NCI-H2029 treated with DMSO at 0.1 percent for 48 hours (cell line): ENCODE data around the gene WWOX.

Source experiments
- DNase-seq: peaks from one replicate; lab custom pipeline; 2025; lab: John Stamatoyannopoulos, UW

WWOX gene

GRCh38 chr16:78362524-78363135, 263.2 kb downstream of the WWOX start:
- no peak for DNase-seq

GRCh38 chr16:78363843-78364555, 264.5 kb downstream of the WWOX start:
- DNase-seq, result no peak

GRCh38 chr16:78364556-78364880, 265.1 kb downstream of the WWOX start:
- DNase-seq, result no peak

- DNase-seq, result no peak
Measured at GRCh38 chr16:78365366-78365765, 265.9 kb downstream of the WWOX start.

- no peak for DNase-seq
Measured at GRCh38 chr16:78368121-78369102, 269.0 kb downstream of the WWOX start.

GRCh38 chr16:78372277-78372676, 272.8 kb downstream of the WWOX start:
- DNase-seq, result no peak

- DNase-seq, result no peak
Measured at GRCh38 chr16:78375055-78375679, 275.7 kb downstream of the WWOX start.

GRCh38 chr16:78376452-78376851, 277.0 kb downstream of the WWOX start:
- DNase-seq, result no peak

- DNase-seq, result no peak
Measured at GRCh38 chr16:78377312-78377711, 277.9 kb downstream of the WWOX start.

GRCh38 chr16:78381060-78381459, 281.6 kb downstream of the WWOX start:
- no peak for DNase-seq

- DNase-seq, result no peak
Measured at GRCh38 chr16:78383118-78383517, 283.7 kb downstream of the WWOX start.

GRCh38 chr16:78385086-78385805, 285.8 kb downstream of the WWOX start:
- DNase-seq, result no peak

GRCh38 chr16:78386557-78387324, 287.3 kb downstream of the WWOX start:
- no peak for DNase-seq

- no peak for DNase-seq
Measured at GRCh38 chr16:78389009-78389498, 289.6 kb downstream of the WWOX start.

- no peak for DNase-seq
Measured at GRCh38 chr16:78390092-78390491, 290.6 kb downstream of the WWOX start.

GRCh38 chr16:78390508-78391324, 291.3 kb downstream of the WWOX start:
- no peak for DNase-seq

- no peak for DNase-seq
Measured at GRCh38 chr16:78392585-78393195, 293.2 kb downstream of the WWOX start.

- no peak for DNase-seq
Measured at GRCh38 chr16:78395035-78395434, 295.6 kb downstream of the WWOX start.

- DNase-seq, result no peak
Measured at GRCh38 chr16:78396046-78396445, 296.6 kb downstream of the WWOX start.
